ENCODE results near the gene SGCA.

- no peak for TF ChIP-seq TAF1 (IDR thresholded peaks at IDR 0.05; ENCODE audit: borderline replicate concordance, low read depth, low read length)
- no peak for TF ChIP-seq ASH2L (IDR thresholded peaks at IDR 0.05; ENCODE audit: borderline replicate concordance, low read depth)
- TF ChIP-seq CTCF (IDR thresholded peaks at IDR 0.05 in 2 of 3, conservative IDR thresholded peaks at IDR 0.05 in 1 of 3; ENCODE audit: control insufficient read depth in 2 of 3, extremely low read depth in 1 of 3, insufficient read depth in 1 of 3, low read depth in 3 of 3, low read length in 3 of 3): peak in 2 of 3 experiments; percentile 14 to 20; a peak in 1 of 6 replicates
- TF ChIP-seq RFX5 (IDR thresholded peaks at IDR 0.05; ENCODE audit: low read depth, low read length): no peak
- TF ChIP-seq SIN3A (IDR thresholded peaks at IDR 0.05; ENCODE audit: low read depth, low read length): no peak
- no peak for TF ChIP-seq ZNF24 (IDR thresholded peaks at IDR 0.05)
- no peak for TF ChIP-seq CBX5 (IDR thresholded peaks at IDR 0.05; ENCODE audit: low read depth)
- no peak for TF ChIP-seq REST (IDR thresholded peaks at IDR 0.05; ENCODE audit: low read depth, low read length)
- TF ChIP-seq SMARCA5 (IDR thresholded peaks at IDR 0.05): peak; percentile 82
- TF ChIP-seq POLR2AphosphoS5 (IDR thresholded peaks at IDR 0.05; ENCODE audit: low read length): no peak
- TF ChIP-seq POLR2A (IDR thresholded peaks at IDR 0.05; ENCODE audit: low read depth, low read length): no peak
- no peak for TF ChIP-seq BCL3 (IDR thresholded peaks at IDR 0.05; ENCODE audit: borderline replicate concordance, insufficient read depth, low read depth, low read length, poor library complexity, severe bottlenecking)
- TF ChIP-seq HDAC2 (IDR thresholded peaks at IDR 0.05): no peak
- TF ChIP-seq EP300 (IDR thresholded peaks at IDR 0.05; ENCODE audit: borderline replicate concordance in 1 of 2, control insufficient read depth in 1 of 2, low read depth in 2 of 2, low read length in 2 of 2): peak in 1 of 2 experiments; percentile 53; a peak in 1 of 4 replicates
Observed at GRCh38 chr17:50213026-50214022, 47.5 kb downstream of the SGCA start.

All from GM12878 (cell line).